CD1c-positive myeloid dendritic cell (primary cell): ENCODE results near the gene OR8B12.

ENCODE experiments used
- DNase-seq: peaks from one replicate; pipeline ENCODE4 v3.0.0-alpha.2; 2016; ENCODE audit errors: extremely low spot score

OR8B12 gene

GRCh38 chr11:124543554-124543953 lies at the start of gene OR8B12:
Gene OR8B12 (minus strand): TSS chr11:124543654. CDS start chr11:124543654, 0 bp downstream.
- no peak for DNase-seq

GRCh38 chr11:124592627-124593026 lies 49.2 kb upstream of the OR8B12 start:
- DNase-seq: no peak

- DNase-seq: no peak
These were observed 48.0 kb upstream of the OR8B12 start for GRCh38 chr11:124591430-124591829.

DNA sequence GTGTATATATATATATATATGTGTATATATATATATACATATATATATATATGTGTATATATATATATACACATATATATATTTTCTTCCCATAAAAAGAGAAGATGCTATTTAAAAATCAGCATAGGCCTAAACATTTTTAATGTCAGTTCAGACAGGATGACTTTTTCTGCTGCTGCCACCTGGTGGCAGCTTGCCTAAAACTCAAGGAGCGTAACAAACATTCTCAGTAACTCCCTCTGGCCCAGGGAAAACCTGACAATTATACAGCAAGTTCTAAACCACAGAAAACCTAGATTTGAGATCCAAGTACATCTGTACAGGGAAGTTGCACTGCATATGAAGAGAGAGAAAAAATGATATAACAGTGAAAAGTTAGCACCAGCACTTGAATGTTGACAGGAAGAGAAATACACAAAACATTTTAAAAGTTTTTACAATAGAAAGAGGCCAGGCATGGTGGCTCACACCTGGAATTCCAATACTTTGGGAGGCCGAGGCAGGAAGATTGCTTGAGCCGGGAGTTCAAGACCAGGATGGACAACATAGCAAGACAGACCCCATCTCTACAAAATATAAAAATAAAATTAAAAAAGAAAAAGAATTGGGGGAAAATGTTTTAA lies 42.9 kb upstream of the OR8B12 start:
- DNase-seq: peak; percentile 66

GRCh38 chr11:124584681-124585372 lies 41.4 kb upstream of the OR8B12 start:
- no peak for DNase-seq

DNA sequence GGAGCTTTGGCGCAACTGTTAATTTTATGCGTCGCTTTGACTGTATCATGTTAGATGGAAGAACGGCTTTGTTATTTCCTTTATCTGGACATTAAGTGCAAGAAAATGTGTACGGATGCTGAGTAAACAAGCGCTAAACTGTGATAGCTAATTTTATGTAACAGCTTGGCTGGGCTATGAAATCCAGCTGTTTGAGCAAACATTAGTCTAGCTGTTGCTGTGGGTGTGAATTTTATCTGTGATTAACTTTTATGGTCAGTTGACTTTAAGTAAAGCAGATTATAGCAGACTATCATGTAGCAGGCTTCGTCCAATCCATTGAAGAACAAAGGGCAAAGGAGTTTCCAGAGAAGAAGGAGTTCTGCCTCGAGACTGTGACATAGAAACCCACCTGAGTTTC lies 40.3 kb upstream of the OR8B12 start:
- DNase-seq: no peak

GRCh38 chr11:124582565-124582964 lies 39.1 kb upstream of the OR8B12 start:
- no peak for DNase-seq

DNA sequence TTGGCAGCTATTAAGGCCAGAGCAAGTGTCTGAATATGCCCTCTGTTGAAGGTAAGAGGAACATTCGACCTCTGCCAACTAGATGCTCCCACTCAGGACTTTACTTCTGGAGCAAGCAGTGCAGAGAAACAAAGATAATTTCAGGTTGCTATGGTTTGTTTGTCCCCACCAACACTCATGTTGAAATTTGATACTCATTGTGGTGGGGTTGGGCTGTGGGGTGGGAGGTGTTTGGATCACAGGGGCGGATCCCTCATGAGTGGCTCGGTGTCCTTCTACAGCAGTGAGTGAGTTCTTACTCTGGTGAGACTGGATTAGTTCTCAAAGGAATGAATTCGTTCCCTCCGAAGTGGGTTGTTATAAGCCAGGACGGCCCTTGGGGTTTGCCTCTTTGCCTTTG lies 38.4 kb upstream of the OR8B12 start:
- no peak for DNase-seq

GRCh38 chr11:124578761-124579160 lies 35.3 kb upstream of the OR8B12 start:
- DNase-seq: no peak

GRCh38 chr11:124577716-124578427 lies 34.4 kb upstream of the OR8B12 start:
- DNase-seq: no peak

- DNase-seq: no peak
These were observed 26.7 kb upstream of the OR8B12 start for GRCh38 chr11:124570160-124570559.

GRCh38 chr11:124569697-124570096 lies 26.2 kb upstream of the OR8B12 start, which contains the start of gene OR8A1:
Gene OR8A1 (plus strand): TSS chr11:124569997. CDS start chr11:124570120, 123 bp downstream.
- DNase-seq: no peak

GRCh38 chr11:124556828-124557227 lies 13.4 kb upstream of the OR8B12 start:
- DNase-seq: no peak

DNA sequence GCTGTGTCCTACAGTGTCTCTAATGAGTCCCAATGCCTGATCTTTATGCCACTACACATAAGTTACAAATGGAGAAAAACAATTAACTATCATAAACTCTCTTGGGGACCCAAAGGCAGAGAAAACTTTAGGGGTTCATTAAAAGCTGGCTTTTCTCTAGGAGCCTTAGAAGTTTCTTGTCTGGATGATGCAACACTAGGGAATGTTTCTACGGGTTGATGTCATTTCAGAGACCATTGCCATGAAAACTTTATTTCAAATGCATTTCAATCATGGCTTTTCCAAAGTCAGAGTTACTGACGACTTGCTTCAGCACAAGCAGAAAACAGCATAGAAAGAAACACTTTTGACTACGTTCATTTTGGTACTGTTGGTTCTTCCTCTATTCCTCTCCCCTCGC lies 8.5 kb upstream of the OR8B12 start:
- no peak for DNase-seq

- no peak for DNase-seq
These were observed 7.7 kb upstream of the OR8B12 start for GRCh38 chr11:124551189-124551588.

- DNase-seq: no peak
These were observed 309 bp downstream of the OR8B12 start for GRCh38 chr11:124543145-124543544.

DNA sequence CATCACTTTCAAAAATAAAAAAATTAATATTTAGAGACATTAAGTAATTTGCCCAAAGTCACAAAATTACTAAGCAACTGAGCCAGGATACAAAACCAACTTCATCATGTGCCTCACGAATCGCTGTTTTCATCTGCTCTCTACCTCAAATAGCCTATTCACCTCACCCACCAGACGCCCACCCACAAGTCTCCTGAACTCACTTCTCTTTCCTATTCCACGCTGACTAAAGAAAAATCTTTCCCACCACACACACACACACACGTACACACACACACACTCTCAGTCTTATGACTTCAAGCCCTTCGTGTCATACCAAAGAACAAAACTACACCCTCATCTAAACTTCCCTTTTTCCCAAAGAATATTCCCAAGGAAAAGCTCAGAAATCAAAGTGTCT lies 2.2 kb downstream of the OR8B12 start:
- peak; percentile 41 for DNase-seq

GRCh38 chr11:124538019-124538418 lies 5.4 kb downstream of the OR8B12 start:
- DNase-seq: no peak

GRCh38 chr11:124536520-124536919 lies 6.9 kb downstream of the OR8B12 start:
- DNase-seq: peak; percentile 42

GRCh38 chr11:124535552-124536232 lies 7.8 kb downstream of the OR8B12 start:
- no peak for DNase-seq

DNA sequence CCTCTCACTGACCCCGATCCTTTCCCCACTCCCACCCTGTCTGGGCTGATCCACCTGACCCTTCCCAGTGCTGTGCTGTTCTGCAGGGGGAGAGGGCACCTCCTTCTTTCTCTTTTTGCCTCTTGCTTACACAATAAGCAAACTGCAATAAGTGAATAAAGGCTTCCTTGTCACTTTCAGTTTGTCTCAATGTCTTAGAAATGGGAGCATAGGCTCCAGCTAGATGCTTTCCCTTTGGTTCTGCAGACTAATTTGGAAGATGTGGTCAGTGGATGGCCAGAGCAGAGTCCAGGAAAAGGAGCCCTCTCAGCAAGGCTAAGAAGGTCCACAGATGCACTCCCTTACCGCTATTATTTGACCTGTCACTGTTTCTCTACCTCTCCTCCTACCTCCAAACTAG lies 9.4 kb downstream of the OR8B12 start:
- DNase-seq: no peak

DNA sequence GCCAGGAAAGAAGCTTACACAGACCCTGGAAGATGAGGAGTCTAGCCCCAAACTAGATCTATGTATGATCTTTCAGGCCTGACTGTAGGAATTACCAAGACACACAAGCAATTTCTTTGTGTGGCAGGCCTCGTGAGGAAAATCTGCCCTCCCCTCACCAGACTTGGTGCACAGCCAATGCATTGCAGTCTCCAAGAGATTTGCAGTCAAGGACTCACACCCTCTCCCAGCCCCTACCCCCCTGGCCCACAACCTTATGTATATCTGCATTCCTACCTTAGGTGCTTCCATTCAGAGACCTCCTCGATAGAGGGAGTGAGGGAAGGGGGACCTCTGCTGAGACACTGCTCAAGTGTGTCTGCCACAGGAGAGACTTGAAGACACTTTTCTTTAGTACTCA lies 9.8 kb downstream of the OR8B12 start:
- DNase-seq: no peak

DNA sequence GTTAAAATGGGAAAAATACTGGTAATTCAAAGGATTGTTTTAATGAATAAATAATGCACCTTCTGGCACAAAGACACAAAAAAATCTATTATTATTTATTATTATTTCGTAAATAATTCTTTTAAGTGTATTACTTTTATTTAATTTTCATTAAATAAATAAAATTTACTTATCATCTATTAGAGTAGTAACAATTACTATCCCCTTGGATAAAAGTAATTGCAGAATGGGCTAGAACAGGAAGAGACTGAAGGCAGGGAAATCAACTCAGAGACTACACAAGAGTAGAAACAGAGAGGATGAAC lies 23.0 kb downstream of the OR8B12 start:
- no peak for DNase-seq
